IMR-90 (cell line): ENCODE measurements around the gene KCNQ1. TPM values are rescaled to one million over a fixed set of nuclear protein-coding genes. Genes with fewer than 3 reads are reported as not detected.

Source experiments
- ATAC-seq: fragments of 200-7000 bp; cut with Tn5 transposase; 2 replicates; pipeline ENCODE4 v1.9.1; 2020; ENCODE audit warnings: low read depth, mild to moderate bottlenecking, moderate library complexity
- BruUV-seq: library from RNA; stranded (reverse); fragments of 400-500 nt; replicated peaks from 2 replicates; lab custom pipeline; 2021; lab: Mats Ljungman, UMichigan
- CTCF ChIA-PET: fragments of 300-600 bp; formaldehyde crosslinking; extraction: SDS; loops from one replicate; lab custom pipeline; 2021; ENCODE audit warnings: antibody characterized with exemption; lab: Yijun Ruan, JAX
- POLR2A ChIA-PET: fragments of 300-600 bp; sonication (Branson Sonifier 250); formaldehyde crosslinking; loops from one replicate; lab custom pipeline; 2022; ENCODE audit warnings: antibody characterized with exemption; ENCODE audit not compliant: unreplicated experiment; lab: Charles Lee
- DNase-seq: peaks from one replicate; pipeline ENCODE4 v3.0.0; 2013
- H2AFZ ChIP-seq: replicated peaks from 2 replicates; pipeline ENCODE3; 2013; ENCODE audit warnings: low read length, mild to moderate bottlenecking; ENCODE audit not compliant: poor library complexity
- H2AK5ac ChIP-seq: 2 replicates; pipeline ENCODE4 v1.6.1; 2013; ENCODE audit warnings: low read depth, low read length, inconsistent platforms
- H2AK9ac ChIP-seq: replicated peaks from 2 replicates; pipeline ENCODE3; 2013; ENCODE audit warnings: mild to moderate bottlenecking, low read depth, low read length, moderate library complexity; ENCODE audit not compliant: poor library complexity
- H2BK120ac ChIP-seq: 2 replicates; pipeline ENCODE4 v1.6.1; 2013; ENCODE audit warnings: low read depth, low read length, inconsistent platforms
- H2BK15ac ChIP-seq: 3 replicates; pipeline ENCODE4 v1.6.1; 2013; ENCODE audit warnings: low read depth, low read length, inconsistent platforms
- H2BK20ac ChIP-seq: 2 replicates; pipeline ENCODE4 v1.6.1; 2013; ENCODE audit warnings: low read depth, mild to moderate bottlenecking, inconsistent platforms, low read length, moderate library complexity
- H2BK5ac ChIP-seq: 2 replicates; pipeline ENCODE4 v1.6.1; 2013; ENCODE audit warnings: mild to moderate bottlenecking, low read depth, low read length, inconsistent platforms; ENCODE audit not compliant: poor library complexity, severe bottlenecking
- H3K14ac ChIP-seq: replicated peaks from 2 replicates; pipeline ENCODE4 v1.6.1; 2013; ENCODE audit warnings: low read depth, low read length, inconsistent platforms
- H3K18ac ChIP-seq: 2 replicates; pipeline ENCODE4 v1.6.1; 2013; ENCODE audit warnings: low read depth, low read length, control low read depth
- H3K23ac ChIP-seq: 2 replicates; pipeline ENCODE4 v1.6.1; 2013; ENCODE audit warnings: low read depth, low read length, inconsistent platforms
- H3K27ac ChIP-seq: 2 replicates; pipeline ENCODE4 v1.5.1; 2013; ENCODE audit warnings: mild to moderate bottlenecking, control low read depth, low read length; ENCODE audit not compliant: insufficient read depth
- H3K27me3 ChIP-seq: 2 replicates; pipeline ENCODE4 v1.6.1; 2013; ENCODE audit warnings: low read length; ENCODE audit not compliant: control insufficient read depth, insufficient read depth
- H3K36me3 ChIP-seq: 2 replicates; pipeline ENCODE4 v1.6.1; 2013; ENCODE audit warnings: low read length, mixed read lengths; ENCODE audit not compliant: control insufficient read depth, insufficient read depth
- H3K4ac ChIP-seq: 2 replicates; pipeline ENCODE4 v1.6.1; 2013; ENCODE audit warnings: low read depth, low read length, inconsistent platforms
- H3K4me1 ChIP-seq: 2 replicates; pipeline ENCODE4 v1.6.1; 2013; ENCODE audit warnings: low read length, mixed read lengths; ENCODE audit not compliant: control insufficient read depth, insufficient read depth
- H3K4me2 ChIP-seq: 2 replicates; pipeline ENCODE4 v1.6.1; 2013; ENCODE audit warnings: low read depth, mild to moderate bottlenecking, control low read depth, low read length, moderate library complexity
- H3K4me3 ChIP-seq: 2 replicates; pipeline ENCODE4 v1.5.1; 2013; ENCODE audit warnings: low read depth, mild to moderate bottlenecking, control low read depth, low read length, moderate library complexity; ENCODE audit not compliant: insufficient read depth
- H3K56ac ChIP-seq: 2 replicates; pipeline ENCODE4 v1.6.1; 2013; ENCODE audit warnings: low read length, inconsistent platforms; ENCODE audit not compliant: insufficient read depth; ENCODE audit errors: extremely low read depth
- H3K79me1 ChIP-seq, 2 experiments: 2 replicates each; pipeline ENCODE4 v1.6.1; 2013; ENCODE audit warnings: low read length in 2 of 2, inconsistent platforms in 1 of 2, low read depth in 1 of 2
- H3K9ac ChIP-seq: 2 replicates; pipeline ENCODE4 v1.6.1; 2013; ENCODE audit warnings: low read depth, low read length, control low read depth
- H3K9me1 ChIP-seq: 2 replicates; pipeline ENCODE4 v1.6.1; 2013; ENCODE audit warnings: low read length, inconsistent platforms; ENCODE audit not compliant: insufficient read depth
- H3K9me3 ChIP-seq: 2 replicates; pipeline ENCODE4 v1.6.1; 2013; ENCODE audit warnings: low read length; ENCODE audit not compliant: control insufficient read depth, insufficient read depth
- H4K20me1 ChIP-seq: 2 replicates; pipeline ENCODE4 v1.6.1; 2013; ENCODE audit warnings: low read length, inconsistent platforms; ENCODE audit not compliant: insufficient read depth
- H4K5ac ChIP-seq: 2 replicates; pipeline ENCODE4 v1.6.1; 2013; ENCODE audit warnings: mild to moderate bottlenecking, low read depth, low read length, control low read depth
- H4K8ac ChIP-seq, 2 experiments: 2 replicates each; pipeline ENCODE4 v1.6.1; 2013; ENCODE audit warnings: low read depth in 2 of 2, low read length in 2 of 2, control low read depth in 1 of 2, inconsistent platforms in 1 of 2
- H4K91ac ChIP-seq: 2 replicates; pipeline ENCODE4 v1.6.1; 2013; ENCODE audit warnings: low read depth, low read length, inconsistent platforms; ENCODE audit not compliant: insufficient read depth
- CEBPB ChIP-seq: IDR thresholded peaks from 2 replicates; pipeline ENCODE4 v1.6.1; 2012; ENCODE audit warnings: low read depth, low read length, improper control_type of control experiment
- RCOR1 ChIP-seq: IDR thresholded peaks from 2 replicates; pipeline ENCODE4 v1.6.1; 2012; ENCODE audit warnings: mild to moderate bottlenecking, low read length, improper control_type of control experiment; ENCODE audit not compliant: insufficient replicate concordance
- WGBS, 2 experiments: methylation state at CpG; one replicate each; pipeline versions ENCODE4 v1.1.5 to v1.1.7; 2013; ENCODE audit warnings: missing lambda C conversion rate in 2 of 2; ENCODE audit not compliant: insufficient read length in 1 of 2; ENCODE audit errors: extremely low coverage in 2 of 2; 5-methylcytosine and 5-hydroxymethylcytosine counted together
- dilution Hi-C: fragments of 300-500 bp; cut with HindIII; formaldehyde crosslinking; loops from one replicate; pipeline ENCODE4 v1.14.3; 2018; ENCODE audit warnings: low sequenced_read_pairs; ENCODE audit not compliant: unreplicated experiment
- in situ Hi-C: fragments of 300-500 bp; cut with MboI; formaldehyde crosslinking; loops from 3 replicates; pipeline ENCODE4 v1.14.3; 2019; ENCODE audit warnings: low sequenced_read_pairs, inconsistent platforms, mixed read lengths
- intact Hi-C: fragments of 100-400 bp; cut with micrococcal nuclease; formaldehyde crosslinking; loops from 2 replicates; pipeline ENCODE4 v1.10.0; 2022
- polyA plus RNA-seq, 3 experiments: library from polyadenylated mRNA; depleted of rRNA; stranded (reverse); fragments of >200 nt; gene quantifications; 2 replicates each; pipeline ENCODE4 v1.2.3, GENCODE V29; 2012; ENCODE audit warnings: low replicate concordance in 1 of 3
- total RNA-seq: library from RNA; depleted of rRNA; stranded (reverse); fragments of >200 nt; gene quantifications from 2 replicates; pipeline ENCODE4 v1.2.3, GENCODE V29; 2012

The KCNQ1 gene
- total and polyA plus RNA-seq, 2 of the 4 experiments (the other 2 are of a cell fraction): 0.07 TPM; not detected in 1

DNA sequence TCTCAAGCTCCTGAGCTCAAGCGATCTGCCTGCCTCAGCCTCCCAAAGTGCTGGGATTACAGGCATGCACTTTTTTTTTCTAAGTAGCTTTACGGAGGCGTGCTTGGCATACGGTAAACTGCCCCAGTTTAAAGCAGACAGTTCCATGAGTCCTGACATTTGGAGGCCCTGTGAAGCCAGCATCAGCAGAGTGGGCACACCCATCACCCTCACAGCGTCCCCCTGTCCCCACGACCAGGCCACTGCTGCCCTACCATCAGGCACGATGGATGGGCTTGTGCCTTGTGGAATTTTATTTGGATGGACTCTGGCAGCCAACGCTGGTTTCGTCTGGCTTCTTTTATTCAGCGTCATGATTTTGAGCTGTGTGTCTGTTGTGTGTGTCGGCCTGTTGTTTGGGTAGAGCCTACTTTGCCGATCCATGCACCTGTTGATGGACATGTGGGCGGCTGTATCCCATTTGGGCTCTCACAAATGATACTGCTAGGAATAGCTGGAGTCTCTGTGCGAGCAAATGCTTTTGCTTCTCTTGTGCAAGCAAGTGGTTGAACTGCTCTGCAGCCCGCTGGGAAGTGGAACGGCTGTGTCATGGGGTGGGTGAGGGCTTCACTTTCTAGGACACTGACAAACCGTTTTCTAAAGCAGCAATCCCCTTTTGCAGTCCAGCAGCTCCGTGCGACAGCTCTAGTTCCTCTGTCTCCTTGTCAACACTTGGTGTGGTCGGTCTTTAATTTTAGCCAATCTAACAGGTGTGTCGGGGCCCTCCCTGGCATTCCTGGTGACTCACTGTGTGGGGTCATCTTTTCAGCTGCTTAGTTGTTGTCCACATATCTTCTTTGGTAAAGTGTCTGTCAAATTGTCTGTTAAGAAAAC is 23.8 kb downstream of the KCNQ1 start:
- no peak overlapping the region for H4K8ac ChIP-seq
- no peak for ATAC-seq
- dilution Hi-C loops: no loop called here
- H3K9ac ChIP-seq: no peak overlapping the region
- POLR2A ChIA-PET: no interaction called here
- no peak overlapping the region for H3K4ac ChIP-seq
- H2BK15ac ChIP-seq: no peak overlapping the region
- no peak overlapping the region for H3K4me3 ChIP-seq
- no peak overlapping the region for H3K4me2 ChIP-seq
- H2AK5ac ChIP-seq: no peak overlapping the region
- H3K9me3 ChIP-seq: peaks cover 3% of the 10 kb centered on the region; the same call in 1 of the 2 replicates
- no peaks in the 10 kb centered on the region for H3K36me3 ChIP-seq
- no peak overlapping the region for H3K14ac ChIP-seq
- no peak overlapping the region for H3K18ac ChIP-seq
- no peak overlapping the region for H2BK20ac ChIP-seq
- no peak overlapping the region for H3K56ac ChIP-seq
- TF ChIP-seq CEBPB (no peak), RCOR1 (no peak)
- H3K27me3 ChIP-seq: peaks cover 27% of the 10 kb centered on the region
- H2BK5ac ChIP-seq: no peak overlapping the region
- DNase-seq: no peak
- BruUV-seq: no TSS peak
- no peak overlapping the region for H2AK9ac ChIP-seq
- in situ Hi-C loops: no loop called here
- WGBS, 2 experiments: 56% methylated on average over 5 of the region's 21 CpGs; no CpG with 5 or more reads in 1 of the 2 experiments
- no peak overlapping the region for H3K27ac ChIP-seq
- no peaks in the 10 kb centered on the region for H3K9me1 ChIP-seq
- intact Hi-C loops: no loop called here
- H4K91ac ChIP-seq: no peak overlapping the region
- H2BK120ac ChIP-seq: no peak overlapping the region
- H3K79me1 ChIP-seq: no peaks in the 10 kb centered on the region
- no peak overlapping the region for H4K5ac ChIP-seq
- no peak overlapping the region for H3K23ac ChIP-seq
- CTCF ChIA-PET: no interaction called here
- no peaks in the 10 kb centered on the region; the same call in 1 of the 2 replicates for H4K20me1 ChIP-seq
- H2AFZ ChIP-seq: no peak overlapping the region
- no peaks in the 10 kb centered on the region for H3K4me1 ChIP-seq
